Measurements from ENCODE around the gene GALNT16.

The GALNT16 gene

DNA sequence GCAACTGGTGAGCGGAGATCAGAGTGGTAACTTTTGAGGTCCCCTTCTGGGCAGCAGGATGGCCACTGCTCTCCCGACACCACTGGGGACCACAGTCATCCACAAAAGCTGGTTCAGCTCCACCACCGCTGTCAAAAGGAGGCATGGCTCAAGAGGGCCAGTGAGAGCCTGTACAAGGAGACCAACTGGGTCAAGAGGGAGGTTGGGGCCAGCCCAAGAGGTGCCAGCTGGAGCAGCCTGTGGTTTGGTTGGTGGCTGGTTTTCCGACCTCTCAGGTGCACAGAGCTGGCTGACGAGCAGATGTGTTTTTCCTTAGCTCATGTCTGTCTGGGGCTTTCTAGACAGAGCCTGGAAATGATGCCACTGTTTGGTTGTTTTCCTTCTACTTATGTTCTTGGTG, 78.0 kb downstream of the GALNT16 start:
- Mint-ChIP-seq H3K9me3 (no peaks in the 10 kb centered on the region), H3K4me3 (no peak overlapping the region), H3K4me1 (peaks cover 3 to 6% of the 10 kb centered on the region in 2 donors), H3K27ac (no peak overlapping the region), H3K36me3 (no peaks in the 10 kb centered on the region), H3K27me3 (peaks cover 28 to 32% of the 10 kb centered on the region in 2 donors)
- ATAC-seq (replicated peaks) (no peak), DNase-seq (no peak)

DNA sequence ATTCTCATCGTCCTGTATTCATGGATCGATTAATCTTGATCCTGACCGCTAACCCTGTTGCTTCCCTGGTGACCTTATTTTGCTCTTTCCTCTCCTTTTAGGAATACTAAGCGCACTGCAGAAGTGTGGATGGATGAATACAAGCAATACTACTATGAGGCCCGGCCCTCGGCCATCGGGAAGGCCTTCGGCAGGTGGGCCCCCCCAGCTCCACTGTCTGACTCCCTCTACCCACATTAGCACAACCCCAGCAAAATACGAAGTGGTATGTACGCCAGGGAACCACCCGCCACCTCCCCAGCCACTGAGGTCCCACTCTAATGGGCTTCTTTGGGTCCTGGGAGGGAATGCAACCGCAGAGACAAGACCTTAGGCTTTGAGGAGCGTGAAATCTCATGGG, 79.5 kb downstream of the GALNT16 start:
- no peak overlapping the region for H3K4me3 Mint-ChIP-seq
- H3K36me3 Mint-ChIP-seq: no peaks in the 10 kb centered on the region
- H3K27me3 Mint-ChIP-seq: peaks cover 23 to 26% of the 10 kb centered on the region in 2 donors
- no peaks in the 10 kb centered on the region for H3K9me3 Mint-ChIP-seq
- no peak for ATAC-seq (replicated peaks)
- H3K27ac Mint-ChIP-seq: no peak overlapping the region
- H3K4me1 Mint-ChIP-seq: peaks cover 3 to 6% of the 10 kb centered on the region in 2 donors
- DNase-seq: no peak

DNA sequence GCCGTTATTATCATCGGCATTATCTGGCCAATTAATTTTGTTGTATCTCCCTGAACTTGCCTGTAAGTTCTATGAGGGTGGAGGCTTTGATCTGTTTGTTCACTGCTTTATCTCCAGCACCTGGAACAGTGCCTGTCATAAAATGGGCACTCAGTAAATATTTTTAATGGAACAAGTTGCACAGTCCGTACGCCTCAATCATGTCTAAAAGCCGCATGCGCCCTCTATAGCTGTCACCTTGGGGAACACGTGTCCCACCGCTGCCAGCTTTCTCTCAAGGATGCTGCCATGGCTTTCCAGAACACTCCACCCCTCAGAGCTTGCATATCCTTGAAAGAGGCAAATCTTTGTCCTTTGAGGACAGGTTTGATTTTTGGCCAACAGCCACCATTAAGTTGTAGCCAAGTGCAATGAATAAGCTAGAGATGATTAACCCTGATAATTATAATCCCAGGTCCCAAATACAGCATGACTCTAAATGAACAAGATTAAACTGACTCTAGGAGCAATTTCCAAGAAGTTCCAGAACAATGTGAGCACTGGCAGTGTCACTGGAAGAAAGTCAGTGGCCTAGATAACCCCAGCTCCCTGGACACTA, 83.1 kb downstream of the GALNT16 start:
- peaks cover 16 to 23% of the 10 kb centered on the region in 2 donors for H3K27me3 Mint-ChIP-seq
- no peaks in the 10 kb centered on the region for H3K4me1 Mint-ChIP-seq
- no peak overlapping the region for H3K4me3 Mint-ChIP-seq
- ATAC-seq (replicated peaks): no peak
- DNase-seq: no peak
- no peak overlapping the region for H3K27ac Mint-ChIP-seq
- H3K36me3 Mint-ChIP-seq: no peaks in the 10 kb centered on the region
- no peaks in the 10 kb centered on the region for H3K9me3 Mint-ChIP-seq

DNA sequence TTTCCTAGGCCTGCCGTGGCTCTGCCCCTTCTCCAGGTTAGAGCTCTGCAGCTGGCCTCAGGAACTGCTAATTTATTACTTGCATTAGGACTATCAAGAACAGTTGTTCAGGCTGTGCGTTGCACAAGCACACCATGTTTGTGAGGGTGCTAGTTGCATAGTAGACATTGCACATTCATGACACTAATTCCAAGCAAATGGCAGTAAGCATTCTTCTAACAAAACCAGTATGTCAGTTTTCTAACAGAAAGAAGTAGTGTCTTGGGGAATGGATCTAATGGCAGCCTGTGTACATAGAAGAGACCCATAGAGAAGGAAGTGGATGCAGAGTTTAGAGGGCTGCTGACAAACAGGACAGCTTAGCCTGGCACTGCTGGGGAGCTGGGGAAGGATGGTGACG, 84.2 kb downstream of the GALNT16 start:
- Mint-ChIP-seq H3K9me3 (no peaks in the 10 kb centered on the region), H3K36me3 (no peaks in the 10 kb centered on the region), H3K4me1 (no peaks in the 10 kb centered on the region), H3K27ac (no peak overlapping the region), H3K27me3 (peaks cover 16 to 23% of the 10 kb centered on the region in 2 donors), H3K4me3 (no peak overlapping the region)
- no peak for ATAC-seq (replicated peaks)
- no peak for DNase-seq

DNA sequence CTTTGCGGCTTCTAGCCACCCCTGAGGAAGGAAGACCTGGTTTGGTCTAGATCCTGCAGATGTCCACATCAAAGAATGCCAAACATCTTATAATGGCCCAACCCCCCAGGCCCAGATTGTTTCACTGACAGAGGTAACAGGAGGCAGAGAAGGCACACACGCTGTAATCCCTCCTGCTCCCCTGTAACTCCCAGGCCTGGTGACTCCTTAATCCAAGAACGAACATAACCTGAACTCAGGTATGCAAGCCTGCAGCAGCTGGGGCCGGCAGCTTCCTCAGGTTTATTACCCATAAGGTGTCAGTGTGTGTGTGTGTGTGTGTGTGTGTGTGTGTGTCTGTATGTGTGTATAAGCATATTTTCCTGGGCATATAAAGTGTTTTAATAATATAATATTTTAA, 85.4 kb downstream of the GALNT16 start:
- Mint-ChIP-seq H3K4me3 (no peak overlapping the region), H3K27me3 (peaks cover 18 to 20% of the 10 kb centered on the region in 2 donors), H3K27ac (no peak overlapping the region), H3K36me3 (no peaks in the 10 kb centered on the region), H3K4me1 (no peaks in the 10 kb centered on the region), H3K9me3 (no peaks in the 10 kb centered on the region)
- no peak for ATAC-seq (replicated peaks)
- no peak for DNase-seq

DNA sequence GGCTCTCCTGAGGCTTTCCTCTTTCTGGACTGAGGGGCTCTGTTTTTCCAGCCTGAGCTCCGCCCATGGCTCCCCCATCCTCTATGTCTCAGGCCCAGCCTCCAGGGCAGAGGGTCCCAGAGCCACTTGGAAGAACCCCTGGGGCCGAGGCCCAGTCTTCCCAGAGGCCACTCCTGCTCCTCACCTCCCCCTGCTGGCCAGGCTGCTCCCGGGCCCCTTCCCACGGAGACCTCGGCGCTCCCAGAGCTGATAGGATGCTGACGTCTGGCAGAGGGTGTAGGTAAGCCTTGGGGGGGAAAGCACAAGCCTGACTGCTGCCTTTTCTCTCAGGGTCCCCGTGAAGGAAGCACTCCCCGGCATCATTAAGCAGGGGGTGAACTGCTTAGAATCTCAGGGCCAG, 86.8 kb downstream of the GALNT16 start:
- DNase-seq (no peak), ATAC-seq (replicated peaks) (no peak)
- Mint-ChIP-seq H3K36me3 (no peaks in the 10 kb centered on the region), H3K4me1 (peaks cover 3 to 6% of the 10 kb centered on the region in 2 donors), H3K4me3 (no peak overlapping the region), H3K27me3 (peaks cover 7 to 13% of the 10 kb centered on the region in 2 donors), H3K27ac (no peak overlapping the region), H3K9me3 (no peaks in the 10 kb centered on the region)

DNA sequence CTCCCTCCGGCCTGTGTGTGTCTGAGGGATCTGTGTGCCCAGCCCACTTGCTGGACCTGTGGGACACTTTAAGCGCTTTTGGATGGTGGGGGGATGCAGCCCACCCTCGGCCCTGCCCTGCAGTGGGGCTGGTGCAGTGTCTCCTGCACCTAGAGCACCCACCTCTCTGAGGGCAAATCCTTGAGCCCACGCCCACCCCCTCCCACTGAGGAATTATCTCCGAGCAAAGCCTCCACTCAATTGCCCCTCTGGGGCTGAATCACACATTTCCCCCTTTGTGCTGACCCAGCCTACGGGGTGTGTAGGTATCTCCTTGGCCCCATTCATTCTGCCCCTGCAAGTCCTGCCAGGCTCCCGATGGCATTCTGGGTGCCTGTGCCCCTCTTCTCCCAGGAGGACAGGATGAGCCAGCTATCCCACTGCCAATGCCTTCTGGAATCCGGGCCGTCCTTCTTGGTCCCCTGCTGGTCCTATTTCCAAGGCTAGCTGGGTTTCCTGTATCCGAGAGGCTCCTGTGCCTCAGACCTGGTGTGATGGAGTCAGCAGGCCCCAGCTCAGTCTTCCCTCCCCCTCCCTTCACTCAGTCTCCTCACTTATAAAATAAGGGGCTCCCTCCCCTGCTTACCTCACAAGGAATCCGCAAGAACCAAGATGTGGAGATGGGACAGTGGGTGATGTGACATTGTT, 89.3 kb downstream of the GALNT16 start:
- no peak overlapping the region for H3K27ac Mint-ChIP-seq
- peaks cover 4 to 6% of the 10 kb centered on the region in 2 donors for H3K27me3 Mint-ChIP-seq
- DNase-seq (no peak), ATAC-seq (replicated peaks) (no peak)
- peaks cover 21 to 27% of the 10 kb centered on the region in 2 donors for H3K4me1 Mint-ChIP-seq
- no peaks in the 10 kb centered on the region for H3K9me3 Mint-ChIP-seq
- H3K4me3 Mint-ChIP-seq: no peak overlapping the region
- H3K36me3 Mint-ChIP-seq: no peaks in the 10 kb centered on the region

DNA sequence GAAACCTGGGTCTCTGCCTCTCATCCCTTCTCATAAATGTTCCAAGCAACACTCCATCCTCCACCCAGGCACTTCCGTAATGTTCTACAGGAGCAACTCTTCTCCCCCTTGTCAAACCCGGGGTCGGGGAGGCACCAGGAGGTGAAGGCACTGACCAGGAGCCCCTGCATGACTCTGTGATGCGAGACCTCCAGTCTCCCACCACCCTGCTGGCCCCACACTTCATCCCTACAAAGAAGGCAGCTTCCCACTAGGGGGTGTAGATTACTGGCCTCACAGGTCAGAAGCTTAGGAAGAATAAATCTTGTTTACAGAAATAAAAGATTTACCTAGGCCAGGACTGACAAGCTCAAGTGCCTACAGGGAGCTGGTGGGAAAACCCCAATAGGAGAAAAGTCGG, 90.9 kb downstream of the GALNT16 start:
- no peak overlapping the region for H3K4me3 Mint-ChIP-seq
- H3K9me3 Mint-ChIP-seq: no peaks in the 10 kb centered on the region
- no peaks in the 10 kb centered on the region for H3K36me3 Mint-ChIP-seq
- H3K4me1 Mint-ChIP-seq: peaks cover 37 to 42% of the 10 kb centered on the region in 2 donors
- no peak for DNase-seq
- no peak for ATAC-seq (replicated peaks)
- peaks cover 0 to 4% of the 10 kb centered on the region in 2 donors for H3K27me3 Mint-ChIP-seq
- H3K27ac Mint-ChIP-seq: no peak overlapping the region

DNA sequence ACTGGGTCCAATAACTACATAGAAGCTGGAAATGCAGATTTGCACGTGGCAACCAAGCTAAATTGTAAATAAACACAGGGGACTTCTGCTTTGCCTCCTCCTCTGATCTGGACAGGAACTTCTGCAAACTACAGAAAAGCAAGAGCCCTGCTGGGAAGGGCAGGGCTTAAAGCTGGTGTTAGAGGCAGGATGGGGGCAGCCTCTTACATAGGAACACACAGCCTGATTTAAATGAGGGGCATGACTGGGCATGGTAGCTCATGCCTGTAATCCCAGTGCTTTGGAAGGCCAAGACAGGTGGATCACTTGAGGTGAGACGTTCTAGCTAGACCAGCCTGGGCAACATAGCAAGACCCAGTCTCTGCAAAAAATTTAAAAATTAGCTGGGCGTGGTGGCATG, 91.4 kb downstream of the GALNT16 start:
- H3K9me3 Mint-ChIP-seq: no peaks in the 10 kb centered on the region
- no peak overlapping the region for H3K4me3 Mint-ChIP-seq
- no peak for ATAC-seq (replicated peaks)
- DNase-seq: no peak
- H3K4me1 Mint-ChIP-seq: peaks cover 38 to 42% of the 10 kb centered on the region in 2 donors
- peaks cover 0 to 4% of the 10 kb centered on the region in 2 donors for H3K27me3 Mint-ChIP-seq
- H3K27ac Mint-ChIP-seq: no peak overlapping the region
- no peaks in the 10 kb centered on the region for H3K36me3 Mint-ChIP-seq

DNA sequence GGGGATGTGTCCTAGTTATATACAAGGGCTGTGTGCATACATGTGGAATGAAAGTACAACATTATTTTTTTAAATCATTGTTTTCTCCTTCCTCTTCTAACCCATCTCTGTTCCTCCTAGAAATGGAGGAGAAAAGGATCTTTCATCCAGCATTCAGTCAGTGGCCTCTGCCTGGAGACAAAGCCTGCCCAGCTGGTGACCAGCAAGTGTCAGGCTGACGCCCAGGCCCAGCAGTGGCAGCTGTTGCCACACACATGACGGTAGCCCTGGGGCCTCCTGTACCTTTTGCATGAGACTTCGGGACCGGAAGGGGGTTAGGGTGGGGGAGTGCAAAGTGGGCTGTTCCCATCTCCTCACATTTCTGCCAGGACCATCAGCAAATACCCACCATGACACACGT, 92.0 kb downstream of the GALNT16 start:
- no peak for ATAC-seq (replicated peaks)
- Mint-ChIP-seq H3K4me3 (no peak overlapping the region), H3K27me3 (peaks cover 0 to 4% of the 10 kb centered on the region in 2 donors), H3K36me3 (no peaks in the 10 kb centered on the region), H3K4me1 (peaks cover 38 to 42% of the 10 kb centered on the region in 2 donors), H3K9me3 (no peaks in the 10 kb centered on the region), H3K27ac (peak overlapping the region; percentile 71)
- no peak for DNase-seq

DNA sequence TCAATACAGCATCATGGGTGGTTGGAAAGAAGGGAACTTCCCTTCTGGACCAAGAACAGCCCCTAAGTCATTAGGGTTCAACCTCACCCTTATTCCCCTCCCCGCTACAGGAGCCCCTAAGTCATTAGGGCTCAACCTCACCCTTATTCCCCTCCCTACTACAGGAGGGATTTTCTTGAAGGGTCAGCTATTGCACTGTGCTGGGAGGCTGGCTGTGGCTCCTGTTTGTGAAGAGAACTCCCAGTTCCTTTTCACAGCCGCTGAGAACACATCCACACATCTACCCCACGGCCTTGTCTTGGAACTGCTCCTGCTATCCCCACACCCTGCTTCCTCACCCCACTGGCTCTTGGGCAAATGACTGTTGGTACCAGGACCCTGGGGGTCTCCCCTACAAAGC, 93.2 kb downstream of the GALNT16 start:
- H3K27me3 Mint-ChIP-seq: peaks cover 0 to 4% of the 10 kb centered on the region in 2 donors
- no peaks in the 10 kb centered on the region for H3K9me3 Mint-ChIP-seq
- no peak for DNase-seq
- peaks cover 47 to 49% of the 10 kb centered on the region in 2 donors for H3K4me1 Mint-ChIP-seq
- no peak for ATAC-seq (replicated peaks)
- no peak overlapping the region for H3K27ac Mint-ChIP-seq
- H3K36me3 Mint-ChIP-seq: no peaks in the 10 kb centered on the region
- no peak overlapping the region for H3K4me3 Mint-ChIP-seq

DNA sequence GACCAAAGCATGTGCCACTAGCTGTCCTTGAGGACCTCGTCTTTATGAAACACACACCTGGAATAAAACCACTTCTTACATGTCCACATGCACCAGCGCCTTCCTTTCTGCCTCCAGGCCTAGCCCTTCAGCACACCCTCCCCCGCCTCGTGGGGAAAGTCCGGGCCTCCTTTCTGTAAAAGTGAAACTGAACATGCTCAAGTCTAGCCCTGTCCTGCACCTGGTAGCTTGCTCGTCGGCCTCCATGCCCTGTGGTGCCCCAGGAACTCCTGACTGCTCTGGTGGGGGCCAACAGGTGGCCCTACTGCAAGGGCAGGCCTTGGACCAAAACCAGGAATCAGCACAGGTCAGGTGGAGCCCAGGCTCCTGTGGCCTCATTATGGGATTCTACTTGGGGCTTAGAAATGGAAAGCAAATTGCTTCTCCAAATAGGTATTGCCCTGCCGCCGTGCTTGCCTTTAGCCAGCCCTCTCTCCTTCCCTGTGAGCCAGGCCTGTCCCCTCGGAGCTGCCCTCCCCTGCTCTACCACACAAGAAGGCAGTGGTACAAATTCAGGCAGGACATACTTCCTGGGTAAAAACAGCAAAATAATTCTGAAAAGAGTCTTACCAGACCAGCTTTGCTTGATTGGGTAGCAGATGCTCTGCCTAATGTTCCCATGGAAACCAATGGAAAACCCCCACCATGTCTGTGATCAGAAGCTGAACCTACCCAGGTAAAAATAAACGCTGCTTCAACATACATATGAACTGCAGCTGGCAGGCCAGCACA, 94.6 kb downstream of the GALNT16 start:
- DNase-seq (peak; percentile 81), ATAC-seq (replicated peaks) (peak; percentile 88 to 94)
- Mint-ChIP-seq H3K9me3 (no peaks in the 10 kb centered on the region), H3K36me3 (no peaks in the 10 kb centered on the region), H3K27me3 (peaks cover 0 to under 1% of the 10 kb centered on the region in 2 donors), H3K27ac (peak overlapping the region; percentile 98), H3K4me3 (peak overlapping the region; percentile 74 to 80), H3K4me1 (peaks cover 59 to 60% of the 10 kb centered on the region in 2 donors)

DNA sequence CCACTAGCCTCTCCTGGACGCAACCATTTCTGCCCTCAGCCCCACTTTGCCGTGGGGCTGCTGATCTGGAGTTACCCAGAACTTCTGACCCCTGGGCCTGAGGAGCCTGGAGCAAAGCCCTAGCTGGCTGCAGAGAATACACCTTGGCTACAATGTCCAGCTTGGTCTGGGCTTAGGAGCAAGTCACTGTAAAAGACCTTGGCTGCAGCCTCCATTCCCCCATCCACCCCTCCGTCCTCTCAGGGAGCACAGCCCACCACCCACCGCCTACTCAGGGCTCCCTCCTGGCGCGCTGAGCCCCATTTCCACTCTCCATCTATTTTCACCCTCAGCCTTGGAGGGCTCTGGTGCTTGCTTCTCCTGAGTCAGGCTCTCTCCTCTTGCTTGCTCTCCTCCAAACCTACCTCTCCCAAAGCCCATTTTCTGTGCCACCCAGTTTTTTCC, 95.2 kb downstream of the GALNT16 start:
- H3K27me3 Mint-ChIP-seq: no peaks in the 10 kb centered on the region
- H3K4me1 Mint-ChIP-seq: peaks cover 60 to 61% of the 10 kb centered on the region in 2 donors
- H3K4me3 Mint-ChIP-seq: peak overlapping the region; percentile 74 to 80

DNA sequence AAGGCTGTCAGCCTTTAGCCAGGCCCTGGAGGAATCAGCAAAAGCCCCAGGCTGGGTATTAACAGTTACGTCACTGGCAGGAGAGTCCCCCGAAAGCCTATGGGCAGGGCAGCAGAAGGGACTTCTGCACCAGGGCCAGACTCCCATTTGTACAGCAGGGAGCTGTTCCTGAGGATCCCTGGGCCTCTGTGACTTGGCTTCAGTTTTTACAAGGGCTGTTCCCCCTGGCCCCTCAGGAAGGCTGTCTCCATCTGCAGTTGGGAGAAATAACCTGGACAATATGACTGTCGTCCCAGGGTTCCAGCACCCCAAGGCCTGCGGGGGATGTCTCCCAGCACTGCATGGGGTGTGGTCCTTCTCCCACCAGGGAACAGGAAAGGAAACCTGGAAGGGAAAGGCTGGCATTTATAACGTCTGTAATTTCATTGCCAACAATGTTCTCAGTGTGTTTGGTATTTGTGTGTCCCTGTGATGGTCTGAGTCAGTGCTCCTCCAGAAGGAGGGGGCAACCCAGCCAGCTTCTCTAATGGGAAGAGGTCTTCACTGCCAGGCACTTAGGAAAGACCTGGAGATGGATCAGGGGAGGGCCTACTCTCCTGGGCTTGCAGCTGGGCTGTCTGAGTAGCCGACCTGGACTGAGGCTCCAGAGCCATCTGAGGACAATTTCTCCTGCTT, 95.8 kb downstream of the GALNT16 start:
- Mint-ChIP-seq H3K4me3 (peak overlapping the region; percentile 74 to 80), H3K27ac (peak overlapping the region; percentile 98), H3K36me3 (no peaks in the 10 kb centered on the region), H3K4me1 (peaks cover 65 to 67% of the 10 kb centered on the region in 2 donors), H3K27me3 (no peaks in the 10 kb centered on the region), H3K9me3 (no peaks in the 10 kb centered on the region)
- no peak for DNase-seq
- ATAC-seq (replicated peaks): no peak

More for the DNA sequence above, 95.2 kb downstream of the GALNT16 start:
- no peaks in the 10 kb centered on the region for H3K36me3 Mint-ChIP-seq
- no peaks in the 10 kb centered on the region for H3K9me3 Mint-ChIP-seq
- H3K27ac Mint-ChIP-seq: peak overlapping the region; percentile 98
- DNase-seq (no peak), ATAC-seq (replicated peaks) (no peak)
